ENCODE data around the gene CCDC121.

Gene CCDC121

DNA sequence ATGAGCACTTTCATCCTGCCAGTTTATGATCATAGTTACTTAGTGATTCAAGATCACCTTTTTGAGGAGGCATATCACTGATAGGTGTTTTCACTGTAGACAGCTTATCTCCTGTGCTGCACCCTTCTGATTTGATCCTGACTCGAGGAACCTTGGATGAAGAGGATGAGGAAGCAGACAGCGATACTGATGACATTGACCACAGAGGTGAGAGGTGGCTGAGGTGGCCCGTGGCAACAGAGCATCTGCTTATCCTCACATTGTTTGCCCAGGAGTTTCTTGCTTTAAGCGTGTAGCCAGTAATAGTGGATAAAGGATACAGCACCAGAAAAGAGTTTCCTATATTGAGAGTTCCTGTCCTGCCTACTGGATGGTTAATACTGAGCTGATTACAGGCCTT is 18.9 kb upstream of the CCDC121 start:
- Histone ChIP-seq H3K9me3 (ENCODE audit: insufficient read depth, low read length) (no peaks in the 10 kb centered on the region), H3K27me3 (ENCODE audit: insufficient read depth, insufficient read length) (no peaks in the 10 kb centered on the region), H3K36me3 (ENCODE audit: insufficient read depth, insufficient read length, low read length) (peaks cover 64% of the 10 kb centered on the region), H3K9ac (ENCODE audit: insufficient read length, low read depth) (no peak overlapping the region), H3K4me3 (ENCODE audit: insufficient read length, low read depth) (no peak overlapping the region), H3K4me1 (ENCODE audit: insufficient read depth, insufficient read length) (no peaks in the 10 kb centered on the region)
- DNase-seq (ENCODE audit: low read depth, low spot score) = no peak
- TF ChIP-seq SUZ12 (IDR thresholded peaks at IDR 0.05; ENCODE audit: extremely low read depth, insufficient read depth, insufficient read length) = no peak
- TF ChIP-seq ZNF274 (IDR thresholded peaks at IDR 0.05; ENCODE audit: low read depth, low read length) = no peak
- no peak for TF ChIP-seq YY1 (IDR thresholded peaks at IDR 0.05; ENCODE audit: insufficient read depth, insufficient read length)

DNA sequence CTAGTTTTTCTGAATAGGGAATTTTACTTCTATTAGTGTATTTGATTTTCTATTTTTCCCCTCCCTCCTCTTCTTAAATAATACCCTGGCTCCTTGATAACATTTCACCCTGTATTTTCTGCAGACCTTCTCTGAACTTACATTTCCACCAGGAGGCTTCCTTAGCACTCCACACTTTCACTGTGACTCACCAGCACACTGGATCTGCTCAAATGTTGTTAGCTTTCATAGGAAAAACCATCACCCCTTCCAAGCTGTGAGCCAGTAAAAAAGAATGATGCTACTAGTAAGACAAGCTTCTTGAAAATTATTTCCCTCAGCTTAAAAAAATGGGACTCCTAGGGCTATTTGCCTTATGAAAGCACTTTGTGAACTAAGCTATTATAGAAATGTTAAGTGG is 18.5 kb upstream of the CCDC121 start:
- H3K36me3 ChIP-seq (ENCODE audit: insufficient read depth, insufficient read length, low read length) = peaks cover 60% of the 10 kb centered on the region
- TF ChIP-seq YY1 (IDR thresholded peaks at IDR 0.05; ENCODE audit: insufficient read depth, insufficient read length) (no peak), SUZ12 (IDR thresholded peaks at IDR 0.05; ENCODE audit: extremely low read depth, insufficient read depth, insufficient read length) (no peak), ZNF274 (IDR thresholded peaks at IDR 0.05; ENCODE audit: low read depth, low read length) (no peak)
- H3K4me3 ChIP-seq (ENCODE audit: insufficient read length, low read depth) = no peak overlapping the region
- DNase-seq (ENCODE audit: low read depth, low spot score) = no peak
- no peaks in the 10 kb centered on the region for H3K27me3 ChIP-seq (ENCODE audit: insufficient read depth, insufficient read length)
- no peaks in the 10 kb centered on the region for H3K9me3 ChIP-seq (ENCODE audit: insufficient read depth, low read length)
- no peaks in the 10 kb centered on the region for H3K4me1 ChIP-seq (ENCODE audit: insufficient read depth, insufficient read length)
- H3K9ac ChIP-seq (ENCODE audit: insufficient read length, low read depth) = no peak overlapping the region

DNA sequence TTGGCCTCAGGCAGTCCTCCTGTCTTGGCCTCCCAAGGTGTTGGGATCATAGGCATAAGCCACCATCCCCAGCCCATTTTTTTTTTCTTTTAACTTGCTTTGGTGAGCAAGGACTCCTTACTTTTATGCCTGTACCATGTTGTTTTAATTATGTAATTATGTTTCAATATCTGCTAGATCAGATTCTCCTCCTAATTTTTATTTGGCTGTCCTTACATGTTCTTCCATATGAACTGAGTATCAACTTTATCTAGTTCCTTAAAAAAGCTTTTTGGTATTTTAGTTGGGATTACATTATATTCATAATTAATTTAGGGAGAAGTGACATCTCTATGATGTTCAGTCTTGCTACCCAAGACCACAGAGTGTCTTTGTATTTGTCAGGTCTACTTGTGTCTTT is 16.4 kb upstream of the CCDC121 start:
- no peaks in the 10 kb centered on the region for H3K27me3 ChIP-seq (ENCODE audit: insufficient read depth, insufficient read length)
- H3K9me3 ChIP-seq (ENCODE audit: insufficient read depth, low read length) = no peaks in the 10 kb centered on the region
- H3K9ac ChIP-seq (ENCODE audit: insufficient read length, low read depth) = no peak overlapping the region
- no peak for TF ChIP-seq YY1 (IDR thresholded peaks at IDR 0.05; ENCODE audit: insufficient read depth, insufficient read length)
- no peak for TF ChIP-seq ZNF274 (IDR thresholded peaks at IDR 0.05; ENCODE audit: low read depth, low read length)
- no peak for TF ChIP-seq SUZ12 (IDR thresholded peaks at IDR 0.05; ENCODE audit: extremely low read depth, insufficient read depth, insufficient read length)
- DNase-seq (ENCODE audit: low read depth, low spot score) = no peak
- no peaks in the 10 kb centered on the region for H3K4me1 ChIP-seq (ENCODE audit: insufficient read depth, insufficient read length)
- H3K36me3 ChIP-seq (ENCODE audit: insufficient read depth, insufficient read length, low read length) = peaks cover 55% of the 10 kb centered on the region
- H3K4me3 ChIP-seq (ENCODE audit: insufficient read length, low read depth) = no peak overlapping the region

DNA sequence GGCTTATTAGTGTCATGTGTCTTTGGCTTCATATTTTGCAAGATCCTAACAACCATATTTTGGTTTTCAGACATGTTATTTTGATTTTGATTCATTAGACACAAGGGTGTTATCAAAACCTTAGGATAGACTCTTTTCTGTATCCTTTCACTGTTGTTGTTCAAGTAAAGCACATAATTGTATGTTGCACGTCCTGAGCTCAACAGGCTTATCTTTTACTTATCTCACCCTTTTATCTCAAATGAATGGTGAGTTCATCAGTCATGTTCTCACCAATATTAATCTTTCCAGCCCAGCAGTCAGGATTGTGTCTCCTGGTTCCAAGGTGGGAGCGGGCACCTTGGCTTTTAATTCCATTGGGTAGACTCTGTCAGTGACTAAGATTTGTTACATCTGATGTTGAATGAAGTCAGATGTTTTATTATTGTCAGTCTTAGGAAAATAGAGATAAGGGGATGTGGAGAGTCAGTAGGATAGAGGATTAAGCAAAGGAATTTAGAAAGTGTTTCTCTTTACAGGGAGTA is 12.0 kb upstream of the CCDC121 start:
- TF ChIP-seq ZNF274 (IDR thresholded peaks at IDR 0.05; ENCODE audit: low read depth, low read length) = no peak
- Histone ChIP-seq H3K36me3 (ENCODE audit: insufficient read depth, insufficient read length, low read length) (peaks cover 63% of the 10 kb centered on the region), H3K9ac (ENCODE audit: insufficient read length, low read depth) (no peak overlapping the region), H3K27me3 (ENCODE audit: insufficient read depth, insufficient read length) (no peaks in the 10 kb centered on the region), H3K4me1 (ENCODE audit: insufficient read depth, insufficient read length) (no peaks in the 10 kb centered on the region), H3K9me3 (ENCODE audit: insufficient read depth, low read length) (no peaks in the 10 kb centered on the region), H3K4me3 (ENCODE audit: insufficient read length, low read depth) (no peak overlapping the region)
- DNase-seq (ENCODE audit: low read depth, low spot score) = no peak

DNA sequence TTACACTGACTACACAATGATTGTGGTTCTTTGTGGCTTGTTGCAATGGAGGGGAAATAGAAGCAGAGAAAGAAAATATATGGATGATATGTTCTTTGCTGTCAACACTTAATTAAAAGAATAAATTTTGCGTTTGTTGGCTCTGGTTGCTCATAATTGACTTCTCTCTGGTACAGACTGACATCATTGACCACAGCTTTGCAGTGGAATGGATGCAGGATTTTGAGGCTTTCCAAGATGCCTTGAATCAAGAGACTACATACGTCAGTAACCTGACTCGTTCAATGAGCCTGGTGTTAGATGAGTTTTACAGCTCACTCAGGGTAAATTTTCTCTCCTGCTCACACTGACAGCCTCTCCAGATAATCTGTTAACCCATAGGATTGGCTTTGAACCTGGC is 9.9 kb upstream of the CCDC121 start:
- Histone ChIP-seq H3K9ac (ENCODE audit: insufficient read length, low read depth) (no peak overlapping the region), H3K4me3 (ENCODE audit: insufficient read length, low read depth) (no peak overlapping the region), H3K27me3 (ENCODE audit: insufficient read depth, insufficient read length) (no peaks in the 10 kb centered on the region), H3K9me3 (ENCODE audit: insufficient read depth, low read length) (no peaks in the 10 kb centered on the region), H3K36me3 (ENCODE audit: insufficient read depth, insufficient read length, low read length) (peaks cover 74% of the 10 kb centered on the region), H3K4me1 (ENCODE audit: insufficient read depth, insufficient read length) (no peaks in the 10 kb centered on the region)
- DNase-seq (ENCODE audit: low read depth, low spot score) = no peak
- TF ChIP-seq ZNF274 (IDR thresholded peaks at IDR 0.05; ENCODE audit: low read depth, low read length) = no peak
- no peak for TF ChIP-seq SUZ12 (IDR thresholded peaks at IDR 0.05; ENCODE audit: extremely low read depth, insufficient read depth, insufficient read length)
- no peak for TF ChIP-seq YY1 (IDR thresholded peaks at IDR 0.05; ENCODE audit: insufficient read depth, insufficient read length)

DNA sequence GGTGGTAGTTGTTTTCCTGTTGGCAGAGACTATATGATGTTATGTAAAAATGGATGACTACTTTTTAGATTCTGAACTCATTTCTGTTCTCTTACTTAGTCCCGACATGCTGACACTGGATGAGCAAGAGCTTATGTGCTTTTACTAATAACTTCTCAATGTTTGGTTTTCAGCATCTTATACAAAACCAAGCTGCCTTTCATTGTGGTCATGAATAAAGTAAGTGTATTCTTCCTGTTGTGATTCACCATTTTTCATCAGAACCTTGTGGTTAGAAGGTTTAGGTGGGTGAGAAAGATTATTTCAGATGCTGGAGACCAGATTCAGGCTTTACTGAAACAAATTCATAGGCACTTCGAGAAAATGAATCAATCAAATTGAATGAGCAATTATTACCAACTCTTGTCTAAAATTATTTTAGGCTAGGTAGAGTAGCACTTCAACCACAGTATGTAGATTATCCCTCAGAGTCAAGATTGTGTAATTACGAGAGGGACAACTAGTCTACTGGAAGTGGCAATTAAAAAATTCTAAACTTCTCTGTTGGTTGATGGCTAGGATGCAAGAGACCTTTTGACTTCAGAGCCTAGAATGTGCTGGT is 9.3 kb upstream of the CCDC121 start:
- Histone ChIP-seq H3K27me3 (ENCODE audit: insufficient read depth, insufficient read length) (no peaks in the 10 kb centered on the region), H3K9me3 (ENCODE audit: insufficient read depth, low read length) (no peaks in the 10 kb centered on the region), H3K4me1 (ENCODE audit: insufficient read depth, insufficient read length) (no peaks in the 10 kb centered on the region), H3K9ac (ENCODE audit: insufficient read length, low read depth) (no peak overlapping the region), H3K36me3 (ENCODE audit: insufficient read depth, insufficient read length, low read length) (peaks cover 78% of the 10 kb centered on the region), H3K4me3 (ENCODE audit: insufficient read length, low read depth) (no peak overlapping the region)
- no peak for TF ChIP-seq SUZ12 (IDR thresholded peaks at IDR 0.05; ENCODE audit: extremely low read depth, insufficient read depth, insufficient read length)
- TF ChIP-seq ZNF274 (IDR thresholded peaks at IDR 0.05; ENCODE audit: low read depth, low read length) = no peak
- TF ChIP-seq YY1 (IDR thresholded peaks at IDR 0.05; ENCODE audit: insufficient read depth, insufficient read length) = no peak
- no peak for DNase-seq (ENCODE audit: low read depth, low spot score)

DNA sequence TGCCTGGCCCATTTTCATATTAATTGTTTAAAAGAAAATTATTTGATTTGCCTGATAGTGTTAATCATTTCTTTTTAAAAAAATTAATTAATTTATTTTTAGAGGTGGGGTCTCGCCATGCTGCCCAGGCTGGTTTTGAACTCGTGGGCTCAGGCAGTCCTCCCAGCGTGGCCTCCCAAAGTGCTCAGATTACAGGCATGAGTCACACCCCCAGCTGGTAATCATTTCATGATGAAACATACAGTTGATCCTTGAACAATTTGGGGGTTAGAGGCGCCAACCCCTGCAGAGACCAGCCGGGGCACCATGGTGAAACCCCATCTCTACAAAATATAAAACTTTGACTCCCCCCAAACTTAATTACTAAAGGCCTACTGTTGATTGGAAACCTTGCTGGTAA is 8.0 kb upstream of the CCDC121 start:
- Histone ChIP-seq H3K4me3 (ENCODE audit: insufficient read length, low read depth) (no peak overlapping the region), H3K9me3 (ENCODE audit: insufficient read depth, low read length) (no peaks in the 10 kb centered on the region), H3K27me3 (ENCODE audit: insufficient read depth, insufficient read length) (no peaks in the 10 kb centered on the region), H3K36me3 (ENCODE audit: insufficient read depth, insufficient read length, low read length) (peaks cover 85% of the 10 kb centered on the region), H3K9ac (ENCODE audit: insufficient read length, low read depth) (no peak overlapping the region), H3K4me1 (ENCODE audit: insufficient read depth, insufficient read length) (no peaks in the 10 kb centered on the region)
- DNase-seq (ENCODE audit: low read depth, low spot score) = no peak
- no peak for TF ChIP-seq SUZ12 (IDR thresholded peaks at IDR 0.05; ENCODE audit: extremely low read depth, insufficient read depth, insufficient read length)
- no peak for TF ChIP-seq ZNF274 (IDR thresholded peaks at IDR 0.05; ENCODE audit: low read depth, low read length)
- no peak for TF ChIP-seq YY1 (IDR thresholded peaks at IDR 0.05; ENCODE audit: insufficient read depth, insufficient read length)
